OCI-LY1 (cell line): ENCODE results near the gene MRPL51.
"Not testable (repeated sequence)": the region's sequence is repeated elsewhere in the genome, so short reads cannot be mapped to it uniquely, and the experiment has no call there.

Source experiments
- H2AFZ ChIP-seq: fragments of 200-600 bp; sonication (generic), shearing (Covaris generic); 2 replicates; pipeline ENCODE4 v1.6.0; 2014; ENCODE audit warnings: antibody characterized with exemption, mild to moderate bottlenecking, low read length
- H3F3A ChIP-seq: fragments of 200-600 bp; sonication (generic), shearing (Covaris generic); 2 replicates; pipeline ENCODE4 v1.6.0; 2014; ENCODE audit warnings: mild to moderate bottlenecking, antibody characterized with exemption, low read length, moderate library complexity; ENCODE audit not compliant: insufficient read depth
- H3K27ac ChIP-seq: fragments of 200-600 bp; sonication (generic); 2 replicates; pipeline ENCODE4 v1.5.1; 2014; ENCODE audit warnings: low read length, mixed run types, mild to moderate bottlenecking, low read depth; ENCODE audit not compliant: poor library complexity, severe bottlenecking
- H3K27me3 ChIP-seq: fragments of 200-600 bp; sonication (generic); 2 replicates; pipeline ENCODE4 v1.6.0; 2014; ENCODE audit warnings: antibody characterized with exemption, mild to moderate bottlenecking, low read length, moderate library complexity; ENCODE audit not compliant: insufficient read depth
- H3K36me3 ChIP-seq: fragments of 200-600 bp; sonication (generic); 2 replicates; pipeline ENCODE4 v1.6.1; 2014; ENCODE audit warnings: mild to moderate bottlenecking, antibody characterized with exemption, low read length, moderate library complexity, mixed read lengths; ENCODE audit not compliant: insufficient read depth
- H3K4me1 ChIP-seq: fragments of 200-600 bp; sonication (generic); 2 replicates; pipeline ENCODE4 v1.5.1; 2014; ENCODE audit warnings: mild to moderate bottlenecking, low read length, moderate library complexity; ENCODE audit not compliant: insufficient read depth, severe bottlenecking
- H3K4me2 ChIP-seq: fragments of 200-600 bp; sonication (generic), shearing (Covaris generic); 2 replicates; pipeline ENCODE4 v1.6.1; 2014; ENCODE audit warnings: low read length
- H3K4me3 ChIP-seq: fragments of 200-600 bp; sonication (generic); 2 replicates; pipeline ENCODE4 v1.5.1; 2014; ENCODE audit warnings: low read length, low read depth, mild to moderate bottlenecking, mixed read lengths; ENCODE audit not compliant: poor library complexity, severe bottlenecking
- H3K79me2 ChIP-seq: fragments of 200-600 bp; shearing (Covaris generic); 2 replicates; pipeline ENCODE4 v1.6.1; 2016; ENCODE audit warnings: mixed run types, low read length, mixed read lengths; ENCODE audit not compliant: insufficient read depth
- H3K9ac ChIP-seq: fragments of 200-600 bp; sonication (generic), shearing (Covaris generic); 2 replicates; pipeline ENCODE4 v1.6.1; 2014; ENCODE audit warnings: mild to moderate bottlenecking, low read length, mixed read lengths
- H3K9me2 ChIP-seq: fragments of 200-600 bp; sonication (generic), shearing (Covaris generic); 2 replicates; pipeline ENCODE4 v1.6.1; 2014; ENCODE audit warnings: low read depth, mild to moderate bottlenecking, low read length, mixed read lengths
- H3K9me3 ChIP-seq: fragments of 200-600 bp; shearing (Covaris generic); 2 replicates; pipeline ENCODE4 v1.6.1; 2014; ENCODE audit warnings: low read length, mixed read lengths
- H4K20me1 ChIP-seq: fragments of 200-600 bp; sonication (generic), shearing (Covaris generic); 2 replicates; pipeline ENCODE4 v1.6.0; 2016; ENCODE audit warnings: mild to moderate bottlenecking, low read length; ENCODE audit not compliant: insufficient read depth
- CTCF ChIP-seq: fragments of 200-600 bp; sonication (generic), shearing (Covaris generic); IDR thresholded peaks from 2 replicates; pipeline ENCODE4 v1.5.1; 2017; ENCODE audit warnings: mild to moderate bottlenecking, antibody characterized with exemption, low read length, moderate library complexity, mixed read lengths
- EZH2 ChIP-seq: fragments of 200-600 bp; sonication (generic), shearing (Covaris generic); IDR thresholded peaks from 2 replicates; pipeline ENCODE4 v1.8.0; 2017; ENCODE audit warnings: borderline replicate concordance, mixed run types, mild to moderate bottlenecking, antibody characterized with exemption, low read length, moderate library complexity, mixed read lengths

Gene MRPL51

GRCh38 chr12:6538420-6539313 lies 45.6 kb upstream of the MRPL51 start:
- Histone ChIP-seq H3K9ac (peak overlapping the region; percentile 0; the same call in 1 of the 2 replicates), H3F3A (no peaks in the 10 kb centered on the region; the same call in none of the 2 replicates), H2AFZ (no peak overlapping the region), H3K4me3 (no peak overlapping the region), H3K9me2 (no peaks in the 10 kb centered on the region), H3K27ac (peak overlapping the region; percentile 85), H3K4me2 (no peak overlapping the region), H3K4me1 (peaks cover 60% of the 10 kb centered on the region), H3K27me3 (no peaks in the 10 kb centered on the region), H3K36me3 (peaks cover 58% of the 10 kb centered on the region), H4K20me1 (no peaks in the 10 kb centered on the region), H3K79me2 (peaks cover 17% of the 10 kb centered on the region), H3K9me3 (no peaks in the 10 kb centered on the region)
- TF ChIP-seq CTCF (no peak), EZH2 (no peak)

GRCh38 chr12:6537580-6538419 lies 44.7 kb upstream of the MRPL51 start:
- not testable (repeated sequence) for H4K20me1 ChIP-seq

More at GRCh38 chr12:6537580-6538419, 44.7 kb upstream of the MRPL51 start:
- not testable (repeated sequence) for H3K9me3 ChIP-seq, H3K9me2 ChIP-seq, H3K27me3 ChIP-seq, H2AFZ ChIP-seq, H3F3A ChIP-seq
- Histone ChIP-seq H3K27ac (peak overlapping the region; percentile 85), H3K79me2 (peaks cover 17% of the 10 kb centered on the region), H3K4me2 (peak overlapping the region; percentile 91; the same call in 1 of the 2 replicates), H3K36me3 (peaks cover 58% of the 10 kb centered on the region), H3K4me1 (peaks cover 67% of the 10 kb centered on the region), H3K9ac (peak overlapping the region; percentile 0; the same call in 1 of the 2 replicates), H3K4me3 (peak overlapping the region; percentile 98)
- peak; percentile 76 for TF ChIP-seq CTCF
